GM21381 (cell line): ENCODE data around the gene CABP4.

Source experiments
- ATAC-seq: cut with Tn5 transposase; IDR thresholded peaks from one replicate; pipeline ENCODE4 v1.9.1; 2021; ENCODE audit warnings: mild to moderate bottlenecking, moderate library complexity; ENCODE audit not compliant: unreplicated experiment

Gene CABP4

DNA sequence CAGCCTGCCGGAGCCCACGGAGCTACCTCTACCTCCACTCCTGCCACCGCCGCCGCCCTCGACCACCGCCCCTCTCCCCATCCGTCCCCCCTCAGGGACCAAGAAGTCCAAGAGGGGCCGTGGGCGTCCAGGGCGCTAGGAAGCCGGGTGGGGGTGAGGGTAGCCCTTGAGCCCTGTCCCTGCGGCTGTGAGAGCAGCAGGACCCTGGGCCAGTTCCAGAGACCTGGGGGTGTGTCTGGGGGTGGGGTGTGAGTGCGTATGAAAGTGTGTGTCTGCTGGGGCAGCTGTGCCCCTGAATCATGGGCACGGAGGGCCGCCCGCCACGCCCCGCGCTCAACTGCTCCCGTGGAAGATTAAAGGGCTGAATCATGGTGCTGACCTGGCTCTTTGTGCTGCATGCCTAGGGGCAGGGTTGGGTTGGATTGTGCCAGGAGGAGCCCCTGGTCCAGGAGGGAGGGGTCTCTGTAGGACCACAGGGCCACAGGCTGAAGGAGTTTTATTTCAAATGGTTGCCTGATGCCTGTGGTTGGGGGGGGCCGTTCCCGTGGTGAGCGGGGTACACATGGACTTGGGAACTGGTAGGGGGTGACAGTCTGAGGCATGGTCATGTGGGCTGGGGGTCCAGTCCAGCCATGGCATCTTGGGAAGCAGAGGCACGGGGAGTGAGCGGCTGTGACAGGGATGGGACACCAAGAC is 20.0 kb upstream of the CABP4 start:
- no peak for ATAC-seq

DNA sequence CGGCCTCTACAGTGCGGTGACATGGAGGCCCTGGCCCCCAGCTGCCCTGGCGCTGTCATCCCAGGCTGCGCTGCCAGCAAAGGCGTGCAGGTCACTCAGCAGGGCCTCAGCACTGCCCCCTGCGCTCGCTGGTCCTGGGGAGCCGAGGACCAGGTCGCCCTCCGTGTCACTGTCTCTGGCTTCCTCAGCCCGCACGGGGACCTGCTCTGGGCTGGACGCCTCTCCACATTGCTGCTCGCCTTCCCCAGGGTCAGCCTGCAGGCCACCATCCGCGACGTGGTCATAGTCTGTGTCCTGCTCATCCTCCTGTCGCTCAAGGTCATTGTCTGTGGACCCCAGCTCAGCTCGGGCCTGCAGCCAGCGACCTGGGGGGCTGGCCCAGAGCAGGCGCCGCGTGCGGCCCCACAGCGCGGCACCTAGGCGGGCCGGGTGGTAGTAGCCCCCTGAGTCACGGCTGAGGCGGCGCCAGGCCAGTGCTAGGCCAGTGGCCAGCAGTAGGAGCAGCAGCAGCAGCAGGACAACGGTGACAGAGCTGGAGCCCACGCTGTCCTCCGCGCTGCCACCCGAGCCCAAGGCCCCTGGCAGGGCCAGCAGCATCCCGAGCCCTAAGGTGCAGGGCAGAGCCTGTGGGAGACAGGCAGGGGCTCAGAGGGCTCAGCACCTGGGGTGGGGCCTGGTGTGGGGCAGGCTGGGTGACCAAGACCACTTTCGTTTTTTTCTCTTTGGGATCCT is 19.3 kb upstream of the CABP4 start:
- ATAC-seq, result no peak

DNA sequence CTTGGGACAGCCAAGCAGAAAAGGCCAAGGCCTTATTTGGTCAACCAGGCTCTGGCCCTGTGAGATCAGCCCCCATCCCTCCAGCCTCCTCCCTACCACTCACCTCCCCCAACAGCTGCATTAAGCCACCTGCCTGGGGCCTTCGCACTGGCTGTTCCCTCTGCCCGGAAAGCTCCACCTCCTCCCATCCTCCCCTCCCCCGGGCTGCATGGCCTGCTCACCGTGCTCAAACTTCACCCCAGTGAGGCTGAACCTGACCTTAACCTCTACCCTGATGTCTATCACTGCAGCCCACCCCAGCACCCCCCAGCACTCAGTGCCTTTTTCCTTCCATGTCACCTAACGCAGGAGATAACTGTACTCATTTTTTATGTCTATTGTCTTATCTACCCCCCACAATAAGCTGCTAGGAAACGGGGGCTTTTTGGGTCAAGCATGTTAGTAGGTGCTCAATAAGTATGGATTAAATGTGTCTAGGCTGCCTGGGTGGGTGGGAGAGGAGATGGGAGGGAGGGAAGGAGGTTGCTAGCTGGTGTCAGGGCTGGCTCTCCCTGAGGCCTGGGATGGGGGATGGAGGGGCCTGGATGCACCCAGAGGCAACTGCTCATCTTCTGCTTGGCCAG is 18.6 kb upstream of the CABP4 start:
- no peak for ATAC-seq

DNA sequence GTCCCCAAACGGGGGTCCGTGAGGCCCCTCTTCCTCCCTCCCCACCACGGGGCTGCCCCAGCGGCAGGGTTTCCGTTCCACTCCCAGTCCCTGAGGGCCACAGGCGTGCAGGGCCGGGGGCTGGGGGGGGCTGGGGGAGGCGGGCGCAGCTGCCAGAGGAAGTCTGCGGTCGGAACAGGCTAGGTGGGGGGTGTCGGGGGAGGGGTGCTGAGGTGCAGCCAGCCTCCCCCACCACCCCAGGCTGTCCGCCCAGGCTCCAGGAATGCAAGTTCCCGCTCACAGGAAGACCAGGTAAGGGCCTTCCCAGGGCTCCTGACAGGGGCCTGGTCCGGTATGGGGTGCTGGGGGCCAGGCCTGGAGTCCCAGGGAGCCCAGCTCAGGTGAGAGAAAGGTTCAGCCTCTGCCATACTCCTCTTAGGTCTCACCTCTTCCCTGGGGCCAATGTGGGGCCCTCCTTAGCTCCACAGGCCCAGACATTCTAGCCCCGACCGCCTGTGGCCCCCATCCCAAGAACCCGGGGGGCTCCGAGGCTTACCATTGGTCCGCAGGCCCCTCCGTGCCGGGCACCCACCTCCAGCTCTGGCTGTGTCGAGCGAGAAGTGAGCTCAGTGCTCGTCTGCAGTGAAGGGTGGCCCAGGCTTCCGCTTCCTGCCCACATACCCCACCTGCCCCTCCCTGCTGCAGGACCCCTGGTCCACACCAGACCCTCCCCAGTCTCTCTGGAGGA is 17.9 kb upstream of the CABP4 start, which contains the start of gene PTPRCAP:
TSS of gene PTPRCAP (minus strand) at position 601 of the 727 bp plus-strand sequence. CDS start at position 538, 63 bp downstream.
- no peak for ATAC-seq

GRCh38 chr11:67437809-67438157 is 17.4 kb upstream of the CABP4 start:
- no peak for ATAC-seq

DNA sequence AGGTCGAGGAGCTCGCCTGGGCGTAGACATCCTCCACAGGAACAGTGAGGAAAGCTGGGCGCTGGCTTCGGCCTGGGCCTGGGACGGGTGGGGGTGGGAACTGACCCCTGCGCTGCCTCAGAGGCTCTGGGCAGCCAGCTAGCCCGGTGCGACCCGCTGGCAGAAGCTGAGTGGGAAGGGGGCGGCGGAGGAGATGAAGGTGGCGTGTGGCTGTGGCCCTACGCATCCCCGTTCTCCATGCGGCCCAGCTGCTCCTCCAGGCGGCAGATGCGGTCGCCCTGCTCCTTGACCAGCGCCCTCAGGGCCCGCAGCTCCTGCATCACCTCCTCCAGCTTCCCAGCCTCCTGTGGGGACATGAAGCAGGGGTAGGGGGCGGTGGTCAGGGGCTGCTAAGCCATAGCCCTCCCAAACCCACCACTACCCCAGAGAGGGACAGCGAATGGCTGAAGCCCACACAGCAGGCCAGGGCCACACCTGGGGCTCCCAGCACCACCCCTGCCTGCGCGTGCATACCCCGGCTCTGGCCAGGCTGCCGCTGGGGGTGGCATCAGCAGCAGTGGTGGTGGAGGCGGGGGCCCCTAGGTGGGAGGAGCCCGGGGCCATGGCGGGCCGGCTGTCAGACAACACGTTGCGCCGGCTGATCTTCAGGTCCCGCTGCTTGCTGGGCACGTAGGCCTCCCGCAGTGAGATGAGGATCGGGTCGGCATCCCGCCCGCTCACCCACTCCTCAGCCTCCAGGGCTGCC is 16.8 kb upstream of the CABP4 start:
- no peak for ATAC-seq

- no peak for ATAC-seq
Measured at GRCh38 chr11:67439321-67440228, 15.6 kb upstream of the CABP4 start.

GRCh38 chr11:67440229-67441097 is 14.7 kb upstream of the CABP4 start:
- no peak for ATAC-seq

DNA sequence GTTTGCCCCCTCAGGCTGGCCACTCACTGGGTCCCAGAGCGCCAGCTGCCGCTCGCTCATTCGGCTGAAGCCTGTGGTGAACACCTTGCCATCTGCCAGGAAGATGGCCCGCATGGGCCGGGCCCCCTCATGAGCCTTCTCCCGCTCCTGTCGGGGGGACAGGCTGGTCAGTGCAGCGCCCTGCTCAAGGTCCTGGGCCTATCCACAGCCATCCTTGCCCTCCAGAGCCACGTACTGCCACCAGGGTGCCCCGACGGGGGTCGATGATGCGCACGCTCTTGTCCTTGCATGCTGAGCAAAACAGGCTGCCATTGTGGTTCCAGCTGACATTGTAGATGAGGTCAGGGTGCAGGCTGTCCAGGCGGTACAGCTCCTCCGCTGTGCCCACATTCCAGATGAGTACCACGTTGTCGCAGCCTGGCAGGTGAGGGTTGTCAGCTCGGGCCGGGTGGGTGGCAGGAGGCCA is 14.0 kb upstream of the CABP4 start:
- no peak for ATAC-seq

- no peak for ATAC-seq
Measured at GRCh38 chr11:67441731-67442351, 13.3 kb upstream of the CABP4 start.

- no peak for ATAC-seq
Measured at GRCh38 chr11:67442504-67443404, 12.4 kb upstream of the CABP4 start.

- ATAC-seq, result no peak
Measured at GRCh38 chr11:67445515-67445914, 9.6 kb upstream of the CABP4 start.

DNA sequence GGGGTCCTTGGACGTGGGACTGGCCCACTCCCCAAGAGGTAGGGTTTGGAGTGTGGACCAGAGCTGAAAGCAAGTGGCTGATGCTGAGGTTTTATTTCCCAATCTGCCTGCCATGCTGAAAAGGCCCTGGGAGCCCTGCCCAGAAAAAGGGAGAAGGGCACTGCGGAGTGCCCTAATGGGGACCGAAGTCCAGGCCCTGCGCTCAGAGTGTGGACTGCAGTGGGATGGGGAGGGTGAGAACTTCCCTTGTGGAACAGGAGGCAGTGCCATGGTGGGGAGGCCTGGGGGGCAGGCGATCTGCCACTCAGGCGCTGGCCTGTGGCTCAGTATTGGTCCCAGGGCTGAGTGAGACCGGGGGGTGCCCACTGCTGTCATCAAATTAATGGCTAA is 6.9 kb upstream of the CABP4 start:
- ATAC-seq, result no peak

- ATAC-seq, result no peak
Measured at GRCh38 chr11:67449116-67449844, 5.9 kb upstream of the CABP4 start.

GRCh38 chr11:67450796-67451657 is 4.1 kb upstream of the CABP4 start:
- ATAC-seq, result no peak

DNA sequence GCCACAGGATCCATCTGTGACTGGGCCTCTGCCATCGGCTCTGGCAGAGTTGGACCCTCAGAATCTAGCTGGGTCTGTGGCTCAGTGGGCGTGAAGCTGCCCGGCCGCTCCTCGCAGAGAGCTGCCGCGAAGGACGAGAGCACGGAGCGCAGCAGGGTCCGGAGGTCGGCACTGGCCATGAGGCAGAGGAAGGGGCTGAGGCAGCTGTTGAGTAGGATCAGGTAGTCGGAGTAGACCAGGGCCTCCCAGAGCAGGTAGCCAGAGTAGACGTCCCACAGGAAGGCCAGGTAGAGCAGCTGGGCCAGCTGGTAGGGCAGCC is 3.5 kb upstream of the CABP4 start:
- ATAC-seq, result no peak
